Measurements from ENCODE around the gene KRT86.
"Not testable (repeated sequence)": the region's sequence is repeated elsewhere in the genome, so short reads cannot be mapped to it uniquely, and the experiment has no call there.

The KRT86 gene

GRCh38 chr12:52252175-52252615 is 22.2 kb upstream of the KRT86 start:
- not testable (repeated sequence) for DNase-seq

GRCh38 chr12:52252728-52253343 is 21.6 kb upstream of the KRT86 start:
- no peak for DNase-seq

GRCh38 chr12:52253391-52254179 is 20.9 kb upstream of the KRT86 start:
- no peak for DNase-seq

GRCh38 chr12:52254180-52254964 is 20.1 kb upstream of the KRT86 start:
- no peak for DNase-seq

- DNase-seq: no peak
These were observed 19.3 kb upstream of the KRT86 start for GRCh38 chr12:52254965-52255751.

GRCh38 chr12:52255926-52256583 is 18.4 kb upstream of the KRT86 start:
- no peak for DNase-seq

- DNase-seq: no peak
These were observed 17.9 kb upstream of the KRT86 start for GRCh38 chr12:52256584-52256935.

- DNase-seq: no peak
These were observed 17.3 kb upstream of the KRT86 start for GRCh38 chr12:52257074-52257551.

GRCh38 chr12:52257922-52258321 is 16.5 kb upstream of the KRT86 start:
- not testable (repeated sequence) for DNase-seq

- no peak for DNase-seq
These were observed 16.0 kb upstream of the KRT86 start for GRCh38 chr12:52258335-52258901.

- no peak for DNase-seq
These were observed 14.7 kb upstream of the KRT86 start for GRCh38 chr12:52259657-52260243.

GRCh38 chr12:52260361-52261207 is 13.9 kb upstream of the KRT86 start:
- no peak for DNase-seq

GRCh38 chr12:52261208-52261484 is 13.3 kb upstream of the KRT86 start:
- DNase-seq: no peak

- no peak for DNase-seq
These were observed 12.2 kb upstream of the KRT86 start for GRCh38 chr12:52262286-52262685.

GRCh38 chr12:52263761-52264434 is 10.5 kb upstream of the KRT86 start:
- no peak for DNase-seq

GRCh38 chr12:52264435-52264825 is 10.0 kb upstream of the KRT86 start:
- DNase-seq: no peak

- DNase-seq: no peak
These were observed 7.9 kb upstream of the KRT86 start for GRCh38 chr12:52266514-52266913.

- DNase-seq: no peak
These were observed 7.2 kb upstream of the KRT86 start for GRCh38 chr12:52267266-52267665.

- DNase-seq: no peak
These were observed 6.7 kb upstream of the KRT86 start for GRCh38 chr12:52267699-52268098.

- DNase-seq: no peak
These were observed 6.2 kb upstream of the KRT86 start for GRCh38 chr12:52268212-52268611.

Measured in NCI-H748 treated with DMSO at 0.1 percent for 48 hours (cell line).